ENCODE measurements around the gene EAPP.
"Not testable (repeated sequence)": the region's sequence is repeated elsewhere in the genome, so short reads cannot be mapped to it uniquely, and the experiment has no call there.

EAPP gene

GRCh38 chr14:34522496-34522895 is 17.0 kb downstream of the EAPP start:
- Histone ChIP-seq H3K4me1 (ENCODE audit: control insufficient read depth, insufficient read depth, low read length) (no peaks in the 10 kb centered on the region), H3K9me3 (ENCODE audit: control insufficient read depth, insufficient read depth, low read depth, low read length) (no peaks in the 10 kb centered on the region), H3K4me3 (ENCODE audit: low read depth, low read length) (no peak overlapping the region), H3K27ac (ENCODE audit: extremely low read depth, low read depth, low read length) (no peak overlapping the region), H3K36me3 (ENCODE audit: control insufficient read depth in 2 of 2, insufficient read depth in 1 of 2, low read length in 2 of 2) (peaks cover 80% of the 10 kb centered on the region in 2 experiments)
- ChIA-PET CTCF (no interaction called here), POLR2A (no interaction called here)
- TF ChIP-seq ZNF391 (tag by site-specific recombination; IDR thresholded peaks at IDR 0.05; ENCODE audit: borderline replicate concordance, low read depth) (no peak), ZNF639 (tag by site-specific recombination; IDR thresholded peaks at IDR 0.05) (no peak), HOXA7 (CRISPR knock-in tag; IDR thresholded peaks at IDR 0.05; ENCODE audit: borderline replicate concordance) (no peak), ZNF174 (tag by site-specific recombination; IDR thresholded peaks at IDR 0.05) (no peak), ZNF561 (tag by site-specific recombination; IDR thresholded peaks at IDR 0.05; ENCODE audit: borderline replicate concordance) (no peak), ZFHX2 (tag by site-specific recombination; conservative IDR thresholded peaks at IDR 0.05) (no peak)

DNA sequence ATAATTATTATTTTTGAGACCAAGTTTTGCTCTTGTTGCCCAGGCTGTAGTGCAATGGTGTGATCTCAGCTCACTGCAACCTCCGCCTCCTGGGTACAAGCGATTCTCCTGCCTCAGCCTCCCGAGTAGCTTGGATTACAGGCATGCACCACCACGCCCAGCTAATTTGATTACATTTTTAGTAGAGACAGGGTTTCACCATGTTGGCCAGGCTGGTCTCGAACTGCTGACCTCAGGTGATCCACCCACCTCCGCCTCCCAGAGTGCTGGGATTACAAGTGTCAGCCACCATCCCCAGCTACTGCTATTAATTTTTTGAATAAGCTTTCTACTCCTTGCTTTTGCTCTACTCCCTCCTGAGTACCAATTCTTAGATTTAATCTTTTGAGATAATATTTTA is 18.4 kb downstream of the EAPP start:
- peaks cover 69 to 73% of the 10 kb centered on the region in 2 experiments for H3K36me3 ChIP-seq (ENCODE audit: control insufficient read depth in 2 of 2, insufficient read depth in 1 of 2, low read length in 2 of 2)
- H3K9me3 ChIP-seq (ENCODE audit: control insufficient read depth, insufficient read depth, low read depth, low read length); CTCF ChIA-PET; H3K4me3 ChIP-seq (ENCODE audit: low read depth, low read length); H3K4me1 ChIP-seq (ENCODE audit: control insufficient read depth, insufficient read depth, low read length); H3K27ac ChIP-seq (ENCODE audit: extremely low read depth, low read depth, low read length): not testable (repeated sequence)
- POLR2A ChIA-PET, result interaction anchor here (0.7 kb wide), 2 partner anchors 106 to 152 kb away, joined by 3 to 4 read pairs; no protein-coding TSS in a partner anchor

DNA sequence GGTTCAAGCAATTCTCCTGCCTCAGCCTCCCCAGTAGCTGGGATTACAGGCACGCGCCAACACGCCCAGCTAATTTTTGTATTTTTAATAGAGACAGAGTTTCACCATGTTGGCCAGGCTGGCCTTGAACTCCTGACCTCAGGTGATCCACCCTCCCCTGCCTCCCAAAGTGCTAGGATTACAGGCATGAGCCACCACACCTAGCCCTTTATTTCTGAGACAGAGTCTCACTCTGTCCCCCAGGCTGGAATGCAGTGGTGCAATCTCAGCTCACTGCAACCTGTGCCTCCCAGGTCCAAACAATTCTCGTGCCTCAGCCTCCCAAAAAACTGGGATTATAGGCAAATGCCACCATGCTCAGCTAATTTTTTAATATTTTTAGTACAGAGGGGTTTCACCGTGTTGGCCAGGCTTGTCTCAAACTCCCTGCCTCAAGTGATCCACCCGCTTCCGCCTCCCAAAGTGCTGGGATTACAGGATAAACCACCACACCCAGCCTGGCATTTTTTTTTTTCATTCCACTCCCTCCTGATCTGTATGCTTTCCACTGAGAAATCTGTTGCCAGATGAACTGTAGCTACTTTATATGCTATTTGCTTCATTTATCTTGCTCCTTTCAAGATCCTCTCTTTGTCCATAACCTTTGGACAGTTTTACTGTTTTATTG is 19.1 kb downstream of the EAPP start:
- H3K9me3 ChIP-seq (ENCODE audit: control insufficient read depth, insufficient read depth, low read depth, low read length); CTCF ChIA-PET; H3K27ac ChIP-seq (ENCODE audit: extremely low read depth, low read depth, low read length); H3K4me1 ChIP-seq (ENCODE audit: control insufficient read depth, insufficient read depth, low read length); H3K4me3 ChIP-seq (ENCODE audit: low read depth, low read length): not testable (repeated sequence)
- POLR2A ChIA-PET, result interaction anchor here (0.7 kb wide), 1 partner anchor 15 kb away, joined by 5 read pairs; no protein-coding TSS in a partner anchor
- TF ChIP-seq KLF1 (tag by site-specific recombination; IDR thresholded peaks at IDR 0.05), result peak; percentile 69
- peaks cover 68 to 69% of the 10 kb centered on the region in 2 experiments for H3K36me3 ChIP-seq (ENCODE audit: control insufficient read depth in 2 of 2, insufficient read depth in 1 of 2, low read length in 2 of 2)

GRCh38 chr14:34507884-34508283 is 31.6 kb downstream of the EAPP start:
- no peak for TF ChIP-seq ZNF16 (tag by site-specific recombination; IDR thresholded peaks at IDR 0.05; ENCODE audit: low read depth)
- H3K4me3 ChIP-seq (ENCODE audit: low read depth, low read length), result no peak overlapping the region
- no peak overlapping the region for H3K27ac ChIP-seq (ENCODE audit: extremely low read depth, low read depth, low read length)
- no peaks in the 10 kb centered on the region for H3K9me3 ChIP-seq (ENCODE audit: control insufficient read depth, insufficient read depth, low read depth, low read length)
- ChIA-PET CTCF (interaction anchor here (0.6 kb wide), 1 partner anchor 138 kb away, joined by 3 read pairs; no protein-coding TSS in a partner anchor), POLR2A (interaction anchor here (0.6 kb wide), 1 partner anchor 11 kb away, joined by 3 read pairs; no protein-coding TSS in a partner anchor)
- peaks cover 7% of the 10 kb centered on the region; the same call in 1 of the 2 replicates for H3K4me1 ChIP-seq (ENCODE audit: control insufficient read depth, insufficient read depth, low read length)
- H3K36me3 ChIP-seq (ENCODE audit: control insufficient read depth in 2 of 2, insufficient read depth in 1 of 2, low read length in 2 of 2), result no peaks in the 10 kb centered on the region

- Histone ChIP-seq H3K4me1 (ENCODE audit: control insufficient read depth, insufficient read depth, low read length) (peaks cover 7% of the 10 kb centered on the region; the same call in 1 of the 2 replicates), H3K4me3 (ENCODE audit: low read depth, low read length) (no peak overlapping the region), H3K36me3 (ENCODE audit: control insufficient read depth in 2 of 2, insufficient read depth in 1 of 2, low read length in 2 of 2) (no peaks in the 10 kb centered on the region), H3K9me3 (ENCODE audit: control insufficient read depth, insufficient read depth, low read depth, low read length) (no peaks in the 10 kb centered on the region), H3K27ac (ENCODE audit: extremely low read depth, low read depth, low read length) (no peak overlapping the region)
- POLR2A ChIA-PET, result interaction anchor here (0.6 kb wide), 1 partner anchor 11 kb away, joined by 3 read pairs; no protein-coding TSS in a partner anchor
- CTCF ChIA-PET, result interaction anchor here (0.6 kb wide), 1 partner anchor 137 kb away, joined by 3 read pairs; no protein-coding TSS in a partner anchor
- TF ChIP-seq ZNF501 (tag by site-specific recombination; IDR thresholded peaks at IDR 0.05), result no peak
- TF ChIP-seq ZNF112 (tag by site-specific recombination; IDR thresholded peaks at IDR 0.05), result no peak
- TF ChIP-seq MZF1 (tag by site-specific recombination; IDR thresholded peaks at IDR 0.05; ENCODE audit: borderline replicate concordance), result no peak
- no peak for TF ChIP-seq ZNF175 (tag by site-specific recombination; IDR thresholded peaks at IDR 0.05)
- no peak for TF ChIP-seq ZNF76 (tag by site-specific recombination; IDR thresholded peaks at IDR 0.05; ENCODE audit: borderline replicate concordance, low read depth)
- TF ChIP-seq ZNF211 (tag by site-specific recombination; IDR thresholded peaks at IDR 0.05; ENCODE audit: low read depth), result no peak
- TF ChIP-seq ZNF248 (tag by site-specific recombination; IDR thresholded peaks at IDR 0.05), result no peak
- no peak for TF ChIP-seq ZNF48 (tag by site-specific recombination; IDR thresholded peaks at IDR 0.05)
- no peak for TF ChIP-seq ZNF121 (tag by site-specific recombination; IDR thresholded peaks at IDR 0.05)
- TF ChIP-seq ZNF555 (tag by site-specific recombination; conservative IDR thresholded peaks at IDR 0.05), result no peak
These were observed 32.0 kb downstream of the EAPP start for GRCh38 chr14:34507459-34507858.

DNA sequence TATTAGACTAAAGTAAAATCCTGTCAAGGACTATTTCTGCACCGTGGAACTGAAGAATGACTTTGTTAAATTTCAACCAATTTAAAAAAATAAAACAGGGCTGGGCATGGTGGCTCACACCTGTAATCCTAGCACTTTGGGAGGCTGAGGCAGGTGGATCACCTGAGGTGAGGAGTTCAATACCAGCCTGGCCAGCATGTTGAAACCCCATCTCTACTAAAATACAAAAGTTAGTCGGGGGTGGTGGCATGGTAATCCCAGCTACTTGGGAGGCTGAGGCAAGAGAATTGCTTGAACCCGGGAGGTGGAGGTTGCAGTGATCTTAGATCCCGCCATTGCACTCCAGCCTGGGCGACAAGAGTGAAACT is 34.4 kb downstream of the EAPP start:
- POLR2A ChIA-PET; H3K36me3 ChIP-seq (ENCODE audit: control insufficient read depth in 2 of 2, insufficient read depth in 1 of 2, low read length in 2 of 2); CTCF ChIA-PET: not testable (repeated sequence)

DNA sequence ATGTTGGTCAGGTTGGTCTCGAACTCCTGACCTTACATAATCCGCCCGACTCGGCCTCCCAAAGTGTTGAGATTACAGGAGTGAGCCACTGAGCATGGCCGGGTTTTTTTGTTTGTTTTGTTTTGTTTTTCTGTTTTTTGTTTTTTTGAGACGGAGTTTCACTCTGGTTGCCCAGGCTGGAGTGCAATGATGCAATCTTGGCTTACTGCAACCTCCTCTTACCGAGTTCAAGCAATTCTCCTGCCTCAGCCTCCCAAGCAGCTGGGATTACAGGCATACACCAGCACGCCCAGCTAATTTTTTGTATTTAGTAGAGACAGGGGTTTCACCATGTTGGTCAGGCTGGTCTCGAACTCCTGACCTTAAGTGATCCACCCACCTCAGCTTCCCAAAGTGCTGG is 35.5 kb downstream of the EAPP start:
- POLR2A ChIA-PET; H3K36me3 ChIP-seq (ENCODE audit: control insufficient read depth in 2 of 2, insufficient read depth in 1 of 2, low read length in 2 of 2); H3K27ac ChIP-seq (ENCODE audit: extremely low read depth, low read depth, low read length); H3K4me1 ChIP-seq (ENCODE audit: control insufficient read depth, insufficient read depth, low read length); H3K9me3 ChIP-seq (ENCODE audit: control insufficient read depth, insufficient read depth, low read depth, low read length); H3K4me3 ChIP-seq (ENCODE audit: low read depth, low read length); CTCF ChIA-PET: not testable (repeated sequence)

More for the DNA sequence above, 34.4 kb downstream of the EAPP start:
- H3K27ac ChIP-seq (ENCODE audit: extremely low read depth, low read depth, low read length); H3K9me3 ChIP-seq (ENCODE audit: control insufficient read depth, insufficient read depth, low read depth, low read length); H3K4me3 ChIP-seq (ENCODE audit: low read depth, low read length); H3K4me1 ChIP-seq (ENCODE audit: control insufficient read depth, insufficient read depth, low read length): not testable (repeated sequence)

All from HEK293 (cell line).